ENCODE data around the gene SLC22A5.

DNA sequence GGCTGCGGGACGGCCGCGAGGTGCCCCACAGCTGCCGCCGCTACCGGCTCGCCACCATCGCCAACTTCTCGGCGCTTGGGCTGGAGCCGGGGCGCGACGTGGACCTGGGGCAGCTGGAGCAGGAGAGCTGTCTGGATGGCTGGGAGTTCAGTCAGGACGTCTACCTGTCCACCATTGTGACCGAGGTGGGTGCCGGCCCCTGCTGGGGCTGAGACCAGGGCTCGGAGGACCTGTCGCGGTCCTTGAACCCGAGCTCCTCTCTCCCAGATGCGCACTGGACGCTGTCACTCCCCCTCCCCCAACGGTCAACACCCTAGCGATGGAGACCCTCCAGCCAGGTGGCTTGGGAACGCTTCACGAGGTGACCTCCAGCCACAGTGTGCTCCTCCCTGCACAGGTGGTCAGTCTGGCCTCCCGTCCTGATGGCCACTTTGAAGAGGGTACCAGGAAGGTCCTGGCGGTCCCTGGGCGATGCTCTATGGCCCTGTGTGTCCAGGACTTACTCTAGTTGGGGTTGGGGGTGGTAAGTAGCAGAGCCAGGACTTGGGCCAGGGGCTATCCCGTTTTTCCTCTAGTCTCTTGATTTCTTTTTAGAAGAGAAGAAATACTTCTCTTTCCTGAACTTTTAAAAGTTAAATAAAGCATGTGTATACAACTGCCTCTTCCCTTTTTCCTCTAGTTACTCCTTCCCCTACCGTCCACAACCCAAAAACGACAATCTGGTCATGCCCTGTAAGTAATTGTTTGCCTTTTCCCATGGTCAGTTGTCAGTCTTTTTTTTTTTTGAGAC, 866 bp downstream of the SLC22A5 start:
- TF ChIP-seq, protein P1, sequence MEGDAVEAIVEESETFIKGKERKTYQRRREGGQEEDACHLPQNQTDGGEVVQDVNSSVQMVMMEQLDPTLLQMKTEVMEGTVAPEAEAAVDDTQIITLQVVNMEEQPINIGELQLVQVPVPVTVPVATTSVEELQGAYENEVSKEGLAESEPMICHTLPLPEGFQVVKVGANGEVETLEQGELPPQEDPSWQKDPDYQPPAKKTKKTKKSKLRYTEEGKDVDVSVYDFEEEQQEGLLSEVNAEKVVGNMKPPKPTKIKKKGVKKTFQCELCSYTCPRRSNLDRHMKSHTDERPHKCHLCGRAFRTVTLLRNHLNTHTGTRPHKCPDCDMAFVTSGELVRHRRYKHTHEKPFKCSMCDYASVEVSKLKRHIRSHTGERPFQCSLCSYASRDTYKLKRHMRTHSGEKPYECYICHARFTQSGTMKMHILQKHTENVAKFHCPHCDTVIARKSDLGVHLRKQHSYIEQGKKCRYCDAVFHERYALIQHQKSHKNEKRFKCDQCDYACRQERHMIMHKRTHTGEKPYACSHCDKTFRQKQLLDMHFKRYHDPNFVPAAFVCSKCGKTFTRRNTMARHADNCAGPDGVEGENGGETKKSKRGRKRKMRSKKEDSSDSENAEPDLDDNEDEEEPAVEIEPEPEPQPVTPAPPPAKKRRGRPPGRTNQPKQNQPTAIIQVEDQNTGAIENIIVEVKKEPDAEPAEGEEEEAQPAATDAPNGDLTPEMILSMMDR (conservative IDR thresholded peaks at IDR 0.05 in 1 of 2, IDR thresholded peaks at IDR 0.05 in 1 of 2; ENCODE audit: extremely low read depth in 1 of 2, insufficient read depth in 1 of 2, low read depth in 1 of 2, low read length in 2 of 2), result no peak
- no peak for TF ChIP-seq EZH2 (IDR thresholded peaks at IDR 0.05; ENCODE audit: borderline replicate concordance, low read length)
